DND-41 (cell line): ENCODE results near the gene TBC1D5.

Source experiments
- CTCF ChIP-seq: IDR thresholded peaks from 2 replicates; pipeline ENCODE4 v1.5.1; 2012; ENCODE audit warnings: borderline replicate concordance, low read length, moderate library complexity, mild to moderate bottlenecking; ENCODE audit not compliant: poor library complexity, severe bottlenecking; ENCODE audit errors: extremely low read depth
- EZH2 ChIP-seq: IDR thresholded peaks from 3 replicates; pipeline ENCODE4 v1.6.1; 2012; ENCODE audit warnings: borderline replicate concordance, low read depth, mild to moderate bottlenecking, moderate library complexity, low read length, inconsistent platforms; ENCODE audit not compliant: severe bottlenecking

- TF ChIP-seq CTCF (no peak), EZH2 (no peak)
These were observed 403.3 kb downstream of the TBC1D5 start for GRCh38 chr3:17339132-17339575.
